ENCODE measurements around the gene SLC30A5. TPM values are rescaled to one million over a fixed set of nuclear protein-coding genes. Genes with fewer than 3 reads are reported as not detected.

Gene SLC30A5
- total RNA-seq, 1 experiment from 2014 or later: 64.5 TPM

DNA sequence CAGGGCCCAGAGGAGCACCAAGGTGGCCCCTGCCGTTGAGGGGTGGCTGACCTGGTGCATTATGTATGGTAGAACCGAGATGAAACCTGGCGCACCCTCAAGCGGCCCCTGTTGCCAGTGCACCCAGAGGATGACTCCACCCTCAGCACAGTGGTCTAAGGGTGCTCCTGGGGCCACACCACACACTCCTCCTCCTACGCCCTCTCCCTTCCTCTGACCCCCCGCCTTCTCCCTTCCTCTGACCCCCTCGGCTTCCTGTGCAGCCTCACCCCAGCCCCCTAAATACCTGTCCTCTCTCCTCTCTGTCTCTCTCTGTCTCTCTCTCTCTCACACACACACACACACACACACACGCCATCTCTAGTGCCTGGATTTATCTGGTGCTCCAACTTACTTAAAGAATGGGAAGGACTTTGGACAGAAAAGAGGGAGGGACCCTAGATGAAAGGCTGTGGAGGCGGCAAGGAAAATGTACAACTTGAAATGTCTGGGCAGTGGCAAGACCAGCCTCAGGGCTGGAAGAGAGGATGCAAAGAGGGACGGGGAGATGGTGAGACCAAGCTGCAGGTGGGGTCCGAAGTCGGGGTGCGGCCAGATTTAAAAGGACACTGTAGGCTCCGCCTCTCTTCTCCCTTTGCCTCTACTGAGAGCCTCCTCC lies 18.2 kb upstream of the SLC30A5 start:
- POLR2A ChIA-PET: no interaction called here
- CTCF ChIA-PET: no interaction called here
- TF ChIP-seq, protein P1, sequence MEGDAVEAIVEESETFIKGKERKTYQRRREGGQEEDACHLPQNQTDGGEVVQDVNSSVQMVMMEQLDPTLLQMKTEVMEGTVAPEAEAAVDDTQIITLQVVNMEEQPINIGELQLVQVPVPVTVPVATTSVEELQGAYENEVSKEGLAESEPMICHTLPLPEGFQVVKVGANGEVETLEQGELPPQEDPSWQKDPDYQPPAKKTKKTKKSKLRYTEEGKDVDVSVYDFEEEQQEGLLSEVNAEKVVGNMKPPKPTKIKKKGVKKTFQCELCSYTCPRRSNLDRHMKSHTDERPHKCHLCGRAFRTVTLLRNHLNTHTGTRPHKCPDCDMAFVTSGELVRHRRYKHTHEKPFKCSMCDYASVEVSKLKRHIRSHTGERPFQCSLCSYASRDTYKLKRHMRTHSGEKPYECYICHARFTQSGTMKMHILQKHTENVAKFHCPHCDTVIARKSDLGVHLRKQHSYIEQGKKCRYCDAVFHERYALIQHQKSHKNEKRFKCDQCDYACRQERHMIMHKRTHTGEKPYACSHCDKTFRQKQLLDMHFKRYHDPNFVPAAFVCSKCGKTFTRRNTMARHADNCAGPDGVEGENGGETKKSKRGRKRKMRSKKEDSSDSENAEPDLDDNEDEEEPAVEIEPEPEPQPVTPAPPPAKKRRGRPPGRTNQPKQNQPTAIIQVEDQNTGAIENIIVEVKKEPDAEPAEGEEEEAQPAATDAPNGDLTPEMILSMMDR (IDR thresholded peaks at IDR 0.05; ENCODE audit: insufficient read depth in 1 of 2, low read depth in 1 of 2, low read length in 1 of 2, severe bottlenecking in 1 of 2, unreplicated experiment in 1 of 2): no peak
- Mint-ChIP-seq H3K4me1 (ENCODE audit: low read depth, unreplicated experiment) (peaks cover 19% of the 10 kb centered on the region), H3K27ac (ENCODE audit: unreplicated experiment) (peak overlapping the region; percentile 67), H3K36me3 (ENCODE audit: insufficient read depth, unreplicated experiment) (peaks cover 4% of the 10 kb centered on the region), H3K4me3 (ENCODE audit: unreplicated experiment) (peak overlapping the region; percentile 30), H3K27me3 (ENCODE audit: insufficient read depth, unreplicated experiment) (no peaks in the 10 kb centered on the region), H3K9me3 (ENCODE audit: unreplicated experiment) (no peaks in the 10 kb centered on the region)
- Histone ChIP-seq H3K4me1 (peaks cover 24% of the 10 kb centered on the region), H3K27me3 (replicated peaks; ENCODE audit: control insufficient read depth, insufficient read depth, low read length) (no peaks in the 10 kb centered on the region), H3K36me3 (ENCODE audit: control insufficient read depth, insufficient read depth, low read length) (no peaks in the 10 kb centered on the region), H3K4me3 (ENCODE audit: low read depth, low read length) (no peak overlapping the region), H3K9me3 (no peaks in the 10 kb centered on the region)
- peak; percentile 50 to 64 for DNase-seq
- intact Hi-C loops (cut with micrococcal nuclease; ENCODE audit: unreplicated experiment): no loop called here
- BruUV-seq (replicated peaks): no TSS peak

DNA sequence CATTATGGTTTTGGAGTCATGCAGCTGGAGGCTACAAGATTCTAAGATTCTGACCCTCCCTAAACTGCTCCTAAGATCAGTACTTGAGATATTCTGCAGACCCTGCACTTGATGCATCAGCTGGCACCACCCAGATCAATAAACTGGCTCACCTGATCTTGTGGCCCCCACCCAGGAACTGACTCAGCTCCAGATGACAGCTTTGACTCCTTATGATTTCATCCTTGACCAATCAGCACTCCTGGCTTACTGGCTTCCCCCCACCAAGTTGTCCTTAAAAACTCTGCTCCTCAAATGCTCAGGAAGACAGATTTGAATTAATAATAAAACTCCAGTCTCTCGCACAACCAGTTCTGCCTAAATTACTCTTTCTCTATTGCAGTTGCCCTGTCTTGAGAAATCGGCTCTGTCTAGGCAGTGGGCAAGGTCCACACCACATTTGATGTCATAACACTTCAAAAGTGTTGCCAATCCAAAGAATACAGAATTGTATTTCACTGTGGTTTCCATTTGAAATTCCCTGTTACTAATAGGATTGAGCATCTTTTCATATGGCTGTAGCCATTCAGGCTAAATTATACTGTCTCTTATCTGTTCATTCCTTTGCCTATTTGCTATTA lies 14.8 kb upstream of the SLC30A5 start:
- Mint-ChIP-seq H3K27me3 (ENCODE audit: insufficient read depth, unreplicated experiment) (no peaks in the 10 kb centered on the region), H3K9me3 (ENCODE audit: unreplicated experiment) (no peaks in the 10 kb centered on the region), H3K27ac (ENCODE audit: unreplicated experiment) (no peak overlapping the region), H3K36me3 (ENCODE audit: insufficient read depth, unreplicated experiment) (peaks cover 4% of the 10 kb centered on the region), H3K4me3 (ENCODE audit: unreplicated experiment) (peak overlapping the region; percentile 13), H3K4me1 (ENCODE audit: low read depth, unreplicated experiment) (peaks cover 25% of the 10 kb centered on the region)
- ChIA-PET POLR2A (interaction anchor here (0.6 kb wide), 1 partner anchor 15 kb away, joined by 9 read pairs; the partner anchor contains the start of gene SLC30A5), CTCF (no interaction called here)
- DNase-seq: peak in 1 of 2 experiments; percentile 54
- BruUV-seq (replicated peaks): no TSS peak
- intact Hi-C loops (cut with micrococcal nuclease; ENCODE audit: unreplicated experiment): loop anchor here (1.0 kb wide), 2 partner anchors 30 to 36 kb away; no protein-coding TSS in a partner anchor
- peaks cover 24% of the 10 kb centered on the region for H3K4me1 ChIP-seq
- no peak overlapping the region for H3K4me3 ChIP-seq (ENCODE audit: low read depth, low read length)
- no peaks in the 10 kb centered on the region for H3K9me3 ChIP-seq
- TF ChIP-seq, protein P1 (IDR thresholded peaks at IDR 0.05; ENCODE audit: insufficient read depth in 1 of 2, low read depth in 1 of 2, low read length in 1 of 2, severe bottlenecking in 1 of 2, unreplicated experiment in 1 of 2): no peak
- H3K27me3 ChIP-seq (replicated peaks; ENCODE audit: control insufficient read depth, insufficient read depth, low read length): no peaks in the 10 kb centered on the region
- no peaks in the 10 kb centered on the region for H3K36me3 ChIP-seq (ENCODE audit: control insufficient read depth, insufficient read depth, low read length)

DNA sequence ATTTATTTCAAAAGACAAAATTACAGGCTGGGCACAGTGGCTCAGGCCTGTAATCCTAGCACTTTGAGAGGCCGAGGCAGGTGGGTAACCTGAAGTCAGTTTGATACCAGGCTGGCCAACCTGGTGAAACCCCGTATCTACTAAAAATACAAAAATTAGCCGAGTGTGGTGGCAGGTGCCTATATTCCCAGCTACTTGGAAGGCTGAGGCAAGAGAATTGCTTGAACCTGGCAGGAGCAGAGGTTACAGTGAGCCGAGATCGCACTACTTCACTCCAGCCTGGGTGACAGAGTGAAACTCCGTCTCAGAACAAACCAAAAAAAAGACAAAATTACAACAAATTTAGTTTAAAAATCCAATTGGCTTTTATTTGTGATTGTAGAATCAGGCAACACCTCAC lies 14.3 kb upstream of the SLC30A5 start:
- Mint-ChIP-seq H3K27ac (ENCODE audit: unreplicated experiment) (no peak overlapping the region), H3K9me3 (ENCODE audit: unreplicated experiment) (no peaks in the 10 kb centered on the region), H3K4me3 (ENCODE audit: unreplicated experiment) (no peak overlapping the region), H3K4me1 (ENCODE audit: low read depth, unreplicated experiment) (peaks cover 29% of the 10 kb centered on the region), H3K27me3 (ENCODE audit: insufficient read depth, unreplicated experiment) (no peaks in the 10 kb centered on the region), H3K36me3 (ENCODE audit: insufficient read depth, unreplicated experiment) (no peaks in the 10 kb centered on the region)
- Histone ChIP-seq H3K36me3 (ENCODE audit: control insufficient read depth, insufficient read depth, low read length) (no peaks in the 10 kb centered on the region), H3K4me3 (ENCODE audit: low read depth, low read length) (no peak overlapping the region), H3K27me3 (replicated peaks; ENCODE audit: control insufficient read depth, insufficient read depth, low read length) (no peaks in the 10 kb centered on the region), H3K9me3 (no peaks in the 10 kb centered on the region), H3K4me1 (peaks cover 24% of the 10 kb centered on the region)
- TF ChIP-seq, protein P1 (IDR thresholded peaks at IDR 0.05; ENCODE audit: insufficient read depth in 1 of 2, low read depth in 1 of 2, low read length in 1 of 2, severe bottlenecking in 1 of 2, unreplicated experiment in 1 of 2): no peak
- CTCF ChIA-PET: no interaction called here
- POLR2A ChIA-PET: no interaction called here
- BruUV-seq (replicated peaks): no TSS peak
- DNase-seq: no peak
- intact Hi-C loops (cut with micrococcal nuclease; ENCODE audit: unreplicated experiment): loop anchor here (1.0 kb wide), 2 partner anchors 30 to 36 kb away; no protein-coding TSS in a partner anchor

All from Caco-2 (cell line).